Right cardiac atrium (tissue), 5 donors: ENCODE results near the gene VIP. TPM values are rescaled to one million over a fixed set of nuclear protein-coding genes. Genes with fewer than 3 reads are reported as not detected.

ENCODE experiments used
- ATAC-seq, 2 donors: fragments of 200-7000 bp; cut with Tn5 transposase; one replicate each; pipeline versions ENCODE4 v1.8.0 to v1.9.1; 2020; ENCODE audit warnings: moderate library complexity in 2 of 2, mild to moderate bottlenecking in 1 of 2
- DNase-seq, 3 donors: peaks; one replicate each; pipeline ENCODE4 v3.0.0-alpha.2; 2020
- H3K27ac ChIP-seq: one replicate; pipeline ENCODE4 v1.5.1; 2013; ENCODE audit warnings: mild to moderate bottlenecking, low read length, control low read depth, moderate library complexity
- H3K27me3 ChIP-seq: one replicate; pipeline ENCODE4 v1.6.1; 2013; ENCODE audit not compliant: control insufficient read depth, insufficient read depth
- H3K4me1 ChIP-seq: one replicate; pipeline ENCODE4 v1.6.1; 2013; ENCODE audit warnings: low read length; ENCODE audit not compliant: control insufficient read depth, insufficient read depth
- H3K4me3 ChIP-seq: one replicate; pipeline ENCODE4 v1.5.1; 2013; ENCODE audit warnings: low read length, control low read depth
- H3K9me3 ChIP-seq: one replicate; pipeline ENCODE4 v1.6.1; 2013; ENCODE audit warnings: low read length; ENCODE audit not compliant: control insufficient read depth
- WGBS: extraction: QIAGEN DNeasy Blood & Tissue Kit; methylation state at CpG from one replicate; pipeline ENCODE4 v1.1.7; 2013; 5-methylcytosine and 5-hydroxymethylcytosine counted together
- intact Hi-C, 4 donors: fragments of 100-400 bp; cut with DNase I; formaldehyde crosslinking; loops; one replicate each; pipeline versions ENCODE4 v1.11.0 to v1.14.0; 2022 to 2023
- polyA plus RNA-seq: library from polyadenylated mRNA; stranded (reverse); fragments of 200-250 nt; gene quantifications from one replicate; pipeline ENCODE4 v1.2.3, GENCODE V29; 2013
- total RNA-seq, 4 donors: library from RNA; stranded (reverse); fragmentation: NEBNext Ultra II Directional; extraction: Animal tissue kit (Norgen Biotek cat#: 25700); gene quantifications; one replicate each; pipeline ENCODE4 v1.2.1, GENCODE V29; 2021
- donor health status: healthy with polysubstance abuse.
- donor health status: DM: no; HTN: yes; CAD: no.
- donor health status: DM: no; HTN: no; CAD: no.
- donor health status: DM: no; HTN: yes; CAD: no; lungs with severe emphysema.
- donor health status: DM: yes; HTN: yes; CAD: no.

Gene VIP
- total and polyA plus RNA-seq, 5 donors, result 0.29 to 1.9 (median 0.78) TPM; not detected in 1

- Histone ChIP-seq H3K27ac (no peak overlapping the region), H3K4me1 (no peaks in the 10 kb centered on the region), H3K9me3 (no peaks in the 10 kb centered on the region), H3K27me3 (no peaks in the 10 kb centered on the region), H3K4me3 (no peak overlapping the region)
- DNase-seq (no peak), ATAC-seq (no peak)
- intact Hi-C loops, result no loop called here
- 75% methylated on average over 3 of the region's 3 CpGs for WGBS
Observed at GRCh38 chr6:152776833-152777232, 26.2 kb downstream of the VIP start.

GRCh38 chr6:152783217-152783878 is 32.8 kb downstream of the VIP start:
- Histone ChIP-seq H3K27ac (no peak overlapping the region), H3K27me3 (no peaks in the 10 kb centered on the region), H3K4me1 (no peaks in the 10 kb centered on the region), H3K4me3 (no peak overlapping the region), H3K9me3 (no peaks in the 10 kb centered on the region)
- ATAC-seq (no peak), DNase-seq (no peak)
- intact Hi-C loops, result no loop called here
- whole genome bisulfite sequencing, result 67% methylated on average over 9 of the region's 9 CpGs

- intact Hi-C loops, result no loop called here
- H3K4me3 ChIP-seq, result no peak overlapping the region
- H3K9me3 ChIP-seq, result no peaks in the 10 kb centered on the region
- no peaks in the 10 kb centered on the region for H3K4me1 ChIP-seq
- DNase-seq (no peak), ATAC-seq (no peak)
- no peaks in the 10 kb centered on the region for H3K27me3 ChIP-seq
- no peak overlapping the region for H3K27ac ChIP-seq
Observed at GRCh38 chr6:152794696-152795095, 44.1 kb downstream of the VIP start.

GRCh38 chr6:152804150-152804549 is 53.6 kb downstream of the VIP start:
- Histone ChIP-seq H3K4me1 (no peaks in the 10 kb centered on the region), H3K27me3 (no peaks in the 10 kb centered on the region), H3K4me3 (no peak overlapping the region), H3K27ac (no peak overlapping the region), H3K9me3 (no peaks in the 10 kb centered on the region)
- ATAC-seq (no peak), DNase-seq (no peak)
- intact Hi-C loops, result no loop called here

Other genes starting within 250 kb of the VIP start
- 100 to 1,000 TPM; 114 to 162 (median 123) TPM for gene SYNE1, start 113.4 kb upstream of the VIP start, total RNA-seq
- gene SYNE1, start 113.4 kb upstream of the VIP start, polyA plus RNA-seq, result 71.7 TPM
- 10 to 100 TPM in 2 of 4 donors, 1 to 10 TPM in 2; 7.0 to 13.6 (median 10.1) TPM for gene MYCT1, start 52.9 kb upstream of the VIP start, total RNA-seq
- 10.9 TPM for gene MYCT1, start 52.9 kb upstream of the VIP start, polyA plus RNA-seq
- 1 to 10 TPM; 1.9 to 3.5 (median 3.0) TPM for gene FBXO5, start 232.2 kb downstream of the VIP start, total RNA-seq
- 1.0 TPM for gene FBXO5, start 232.2 kb downstream of the VIP start, polyA plus RNA-seq